Measurements from ENCODE around the gene SLC6A18.

Gene SLC6A18

GRCh38 chr5:1186351-1187233, 38.6 kb upstream of the SLC6A18 start:
- DNase-seq (ENCODE audit: low read depth): no peak

- DNase-seq (ENCODE audit: low read depth): no peak
Observed at GRCh38 chr5:1187234-1187949, 37.8 kb upstream of the SLC6A18 start.

- DNase-seq (ENCODE audit: low read depth): no peak
Observed at GRCh38 chr5:1187950-1188334, 37.2 kb upstream of the SLC6A18 start.

GRCh38 chr5:1188464-1188863, 36.7 kb upstream of the SLC6A18 start:
- DNase-seq (ENCODE audit: low read depth): no peak

- no peak for DNase-seq (ENCODE audit: low read depth)
Observed at GRCh38 chr5:1189269-1189668, 35.9 kb upstream of the SLC6A18 start.

GRCh38 chr5:1190278-1190677, 34.9 kb upstream of the SLC6A18 start:
- no peak for DNase-seq (ENCODE audit: low read depth)

- no peak for DNase-seq (ENCODE audit: low read depth)
Observed at GRCh38 chr5:1190837-1191239, 34.3 kb upstream of the SLC6A18 start.

- DNase-seq (ENCODE audit: low read depth): no peak
Observed at GRCh38 chr5:1192971-1193590, 32.1 kb upstream of the SLC6A18 start.

- no peak for DNase-seq (ENCODE audit: low read depth)
Observed at GRCh38 chr5:1193591-1193985, 31.6 kb upstream of the SLC6A18 start.

- DNase-seq (ENCODE audit: low read depth): no peak
Observed at GRCh38 chr5:1194378-1194777, 30.8 kb upstream of the SLC6A18 start.

- no peak for DNase-seq (ENCODE audit: low read depth)
Observed at GRCh38 chr5:1195439-1195838, 29.7 kb upstream of the SLC6A18 start.

GRCh38 chr5:1195916-1196315, 29.3 kb upstream of the SLC6A18 start:
- DNase-seq (ENCODE audit: low read depth): no peak

GRCh38 chr5:1196562-1196961, 28.6 kb upstream of the SLC6A18 start:
- no peak for DNase-seq (ENCODE audit: low read depth)

GRCh38 chr5:1197876-1198666, 27.1 kb upstream of the SLC6A18 start:
- DNase-seq (ENCODE audit: low read depth): no peak

GRCh38 chr5:1199340-1199648, 25.9 kb upstream of the SLC6A18 start:
- no peak for DNase-seq (ENCODE audit: low read depth)

GRCh38 chr5:1199649-1200494, 25.3 kb upstream of the SLC6A18 start:
- DNase-seq (ENCODE audit: low read depth): no peak

- no peak for DNase-seq (ENCODE audit: low read depth)
Observed at GRCh38 chr5:1200495-1201326, 24.5 kb upstream of the SLC6A18 start.

GRCh38 chr5:1201327-1202025, 23.7 kb upstream of the SLC6A18 start, which contains the start of gene SLC6A19:
Gene SLC6A19, plus strand, starts transcription at chr5:1201595. Its CDS starts 56 bp downstream, at chr5:1201651.
- no peak for DNase-seq (ENCODE audit: low read depth)

GRCh38 chr5:1202026-1202797, 23.0 kb upstream of the SLC6A18 start:
- no peak for DNase-seq (ENCODE audit: low read depth)

Data from amniotic epithelial cell (primary cell).